Left colon (tissue), 2 donors: ENCODE measurements around the gene WFDC2. TPM values are rescaled to one million over a fixed set of nuclear protein-coding genes. Genes with fewer than 3 reads are reported as not detected.
"Not testable (repeated sequence)": the region's sequence is repeated elsewhere in the genome, so short reads cannot be mapped to it uniquely, and the experiment has no call there.

Source experiments
- ATAC-seq: fragments of 200-7000 bp; cut with Tn5 transposase; one replicate; pipeline ENCODE4 v1.9.1; 2020; ENCODE audit warnings: mild to moderate bottlenecking, moderate library complexity
- DNase-seq, 2 donors: peaks; one replicate each; pipeline ENCODE4 v3.0.0-alpha.2; 2020
- intact Hi-C, 2 donors: fragments of 100-400 bp; cut with DNase I in 1 of 2; cut with micrococcal nuclease in 1 of 2; formaldehyde crosslinking; loops; one replicate each; pipeline versions ENCODE4 v1.11.2 to v1.14.0; 2022; cut with DNase I, micrococcal nuclease
- total RNA-seq, 2 donors: library from RNA; stranded (reverse); fragmentation: NEBNext Ultra II Directional; extraction: Animal tissue kit (Norgen Biotek cat#: 25700); gene quantifications; one replicate each; pipeline ENCODE4 v1.2.1, GENCODE V29; 2021
- donor health status: DM: no; HTN: no; CAD: no.
- donor health status: DM: yes; HTN: yes; CAD: no.

The WFDC2 gene
- total RNA-seq, 2 donors from 2014 or later: 108 to 124 TPM

DNA sequence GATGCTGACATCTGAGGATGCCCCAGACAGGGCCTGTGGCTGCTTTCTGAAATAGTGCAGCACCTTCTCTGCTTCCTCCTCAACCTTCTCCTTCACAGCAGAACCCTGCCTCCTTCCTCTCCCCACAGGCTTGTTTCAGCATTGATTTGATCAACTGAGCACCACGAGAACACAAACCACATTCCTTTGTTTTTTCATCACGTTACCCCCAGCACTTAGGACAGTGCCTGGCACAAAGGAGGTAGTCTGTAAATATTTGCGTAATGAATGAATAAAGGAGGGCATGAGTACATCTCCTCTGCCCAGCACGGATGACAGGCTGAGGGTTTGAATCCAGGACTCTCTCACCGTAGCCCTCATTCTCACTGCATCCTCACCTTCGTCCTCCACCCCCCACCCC is 21.3 kb upstream of the WFDC2 start:
- no peak for DNase-seq
- intact Hi-C loops: no loop called here
- ATAC-seq: no peak

DNA sequence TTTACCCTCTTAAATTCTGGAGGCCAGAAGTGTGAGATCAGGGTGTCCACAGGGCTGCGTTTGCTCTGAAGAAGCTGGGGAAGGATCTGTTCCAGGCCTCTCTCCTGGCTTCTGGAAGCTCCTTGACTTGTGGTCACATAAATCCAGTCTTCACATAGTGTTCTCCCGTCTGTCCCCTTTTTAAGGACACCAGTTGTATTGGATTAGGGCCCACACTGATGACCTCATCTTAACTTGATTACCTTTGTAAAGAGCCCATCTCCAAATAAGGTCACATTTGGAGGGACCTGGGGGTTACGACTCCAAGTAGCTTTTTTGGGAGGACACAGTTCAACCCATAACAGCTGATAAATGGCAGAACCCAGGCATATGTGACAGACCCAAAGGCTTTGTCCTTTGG is 20.0 kb upstream of the WFDC2 start:
- peak in 1 of 2 donors; percentile 66 for DNase-seq
- intact Hi-C loops: no loop called here

DNA sequence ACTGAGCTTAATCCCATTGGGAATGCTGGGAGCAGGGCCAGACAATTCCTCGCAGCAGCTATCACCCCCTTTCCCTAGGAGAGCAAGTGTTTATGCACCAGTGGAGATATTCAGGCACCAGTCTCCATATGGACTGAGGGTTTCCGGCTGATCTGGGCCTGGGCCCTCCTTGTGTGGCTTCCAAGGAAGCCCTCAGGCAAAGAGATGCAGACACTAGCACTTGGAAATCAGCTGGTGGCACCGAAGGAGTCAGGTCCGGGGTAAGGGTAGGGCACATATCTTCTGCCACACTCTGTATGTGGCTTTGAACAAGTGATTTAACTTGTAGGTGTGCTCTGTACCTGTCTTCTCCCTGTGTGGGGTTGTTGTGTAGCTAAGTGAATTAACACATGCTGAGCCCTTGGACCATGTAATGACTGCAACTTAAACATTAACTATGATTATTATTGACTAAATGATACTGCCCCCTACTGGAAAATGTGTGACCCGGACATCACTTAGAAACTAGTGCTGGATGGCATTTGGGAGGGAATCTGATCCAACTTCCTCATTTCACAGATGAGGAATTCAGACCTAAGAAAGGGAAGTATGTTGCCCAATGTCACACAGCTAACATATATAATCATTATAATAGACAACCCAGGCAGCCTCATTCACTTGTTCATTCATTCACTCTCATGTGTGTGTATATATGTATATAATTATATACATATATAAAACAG is 19.3 kb upstream of the WFDC2 start:
- DNase-seq (peak in 1 of 2 donors; percentile 21), ATAC-seq (peak; percentile 86)
- intact Hi-C loops: no loop called here

More for the DNA sequence above, 20.0 kb upstream of the WFDC2 start:
- no peak for ATAC-seq

DNA sequence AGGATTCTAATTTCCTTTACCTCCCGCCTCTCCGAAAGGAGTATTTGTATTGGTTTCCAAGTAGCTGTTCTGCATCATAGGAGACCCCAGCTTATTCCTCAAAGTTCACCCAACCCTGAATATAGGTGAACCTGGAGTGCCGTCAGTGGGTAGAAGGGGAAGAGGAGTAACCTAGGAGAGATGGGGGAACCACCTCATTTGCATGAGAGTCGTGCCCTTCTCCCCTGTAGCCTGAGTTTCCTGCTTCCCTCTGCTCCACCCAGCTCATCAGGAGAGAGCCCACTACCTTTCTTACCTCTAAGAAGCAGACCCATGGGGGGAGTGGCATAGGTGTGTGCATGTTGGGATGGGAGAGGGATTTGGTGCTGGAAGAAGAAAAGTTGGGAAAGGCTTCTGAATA is 17.3 kb upstream of the WFDC2 start:
- intact Hi-C loops: no loop called here
- DNase-seq (no peak), ATAC-seq (no peak)

DNA sequence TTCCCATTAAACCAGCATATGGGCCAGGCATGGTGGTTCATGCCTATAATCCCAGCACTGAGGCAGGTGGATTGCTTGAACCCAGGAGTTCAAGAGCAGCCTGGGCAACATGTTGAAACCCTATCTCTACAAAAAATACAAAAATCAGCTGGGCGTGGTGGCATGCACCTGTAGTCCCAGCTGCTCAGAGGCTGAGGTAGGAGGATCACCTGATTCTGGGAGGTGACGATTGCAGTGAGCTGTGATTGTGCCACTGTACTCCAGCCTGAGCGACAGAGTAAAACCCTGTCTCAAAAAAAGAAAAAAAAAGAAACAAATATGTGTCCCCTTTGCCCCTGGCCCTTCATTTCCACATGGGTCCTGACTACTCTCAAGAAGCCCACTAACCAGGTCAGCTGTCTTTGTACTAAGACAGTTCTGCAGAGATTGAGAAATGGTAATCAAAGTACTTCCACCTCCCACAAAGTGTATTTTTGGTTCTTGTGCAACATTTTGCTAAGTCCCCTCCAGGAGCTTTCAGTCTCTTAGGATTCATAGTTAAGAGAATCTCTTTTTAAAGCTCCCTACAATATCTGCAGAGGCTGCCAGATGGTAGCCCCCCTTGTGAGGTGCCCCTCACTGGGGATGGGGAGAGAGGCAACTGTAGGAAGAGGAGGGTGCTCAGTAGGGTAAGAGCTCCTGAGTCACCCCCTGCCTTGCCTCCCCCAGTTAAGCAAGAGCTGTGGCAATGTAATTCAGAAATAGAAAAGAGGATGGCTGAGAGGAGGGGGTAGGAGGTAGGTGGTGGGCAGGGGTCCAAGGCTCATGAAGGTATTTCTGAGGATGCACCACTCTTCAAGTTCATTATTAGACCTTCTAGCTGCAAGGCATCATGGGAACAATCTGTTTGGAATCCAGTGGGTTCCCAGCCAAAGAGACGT is 16.5 kb upstream of the WFDC2 start:
- DNase-seq (no peak), ATAC-seq (no peak)
- intact Hi-C loops: no loop called here

DNA sequence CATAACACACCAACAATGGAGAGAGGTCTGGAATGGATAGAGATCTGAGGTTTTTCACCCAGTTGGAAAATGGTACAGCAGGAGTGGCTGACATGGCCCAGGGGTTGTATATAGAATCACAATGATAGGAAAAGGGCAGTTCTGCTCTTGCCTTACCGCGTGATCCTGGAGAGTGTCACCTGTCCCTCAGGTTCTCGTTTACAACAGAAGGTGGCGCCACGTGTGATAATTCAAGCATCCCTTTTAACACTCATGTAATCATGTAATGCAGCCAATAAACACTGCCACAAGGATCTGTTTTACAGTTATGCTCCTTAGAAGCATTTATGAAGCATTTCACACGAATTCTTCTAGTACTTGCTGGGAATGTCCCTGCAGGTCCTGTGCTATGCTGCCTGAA is 12.9 kb upstream of the WFDC2 start:
- intact Hi-C loops: no loop called here
- ATAC-seq (peak; percentile 93), DNase-seq (peak; percentile 60 to 83)

DNA sequence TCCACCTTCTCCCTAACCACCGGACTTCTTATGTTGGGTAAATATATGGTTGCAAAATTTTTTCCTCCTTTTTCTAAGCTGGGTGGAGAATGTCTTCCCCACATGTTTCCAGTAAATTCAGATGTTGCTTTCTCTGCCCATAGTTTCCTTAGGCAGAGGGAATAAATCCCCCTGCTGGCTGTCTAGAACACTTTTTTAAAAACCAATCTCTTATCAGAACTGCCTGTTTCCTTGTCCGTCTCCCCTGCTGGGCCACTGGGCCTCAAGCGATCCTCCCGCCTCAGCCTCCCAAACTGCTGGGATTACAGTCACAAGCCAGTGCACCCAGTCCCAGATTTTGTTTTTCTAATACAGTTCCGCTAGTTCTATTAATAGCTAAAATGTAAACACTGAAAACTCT is 9.9 kb upstream of the WFDC2 start:
- intact Hi-C loops: no loop called here
- no peak for ATAC-seq
- DNase-seq: no peak

DNA sequence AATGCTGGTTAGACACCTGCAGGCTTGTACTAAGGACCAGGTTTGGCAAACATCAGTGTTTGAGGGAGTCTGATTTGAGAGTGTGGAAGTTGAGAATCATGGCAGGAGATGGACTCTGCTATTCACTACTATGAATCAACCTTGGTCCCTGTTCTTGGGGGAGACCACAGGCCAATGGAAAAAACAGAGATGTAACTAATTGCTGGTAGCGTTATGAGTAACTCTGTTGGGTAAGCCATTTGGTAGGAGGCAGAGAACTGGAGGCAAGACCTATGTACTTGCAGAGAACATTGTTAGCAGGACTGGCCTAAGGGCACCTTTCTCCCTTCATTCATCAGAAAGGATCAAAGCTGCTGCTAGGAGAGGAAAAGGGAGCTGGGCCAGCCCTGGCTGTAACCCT is 8.3 kb upstream of the WFDC2 start:
- no peak for DNase-seq
- no peak for ATAC-seq
- intact Hi-C loops: no loop called here

DNA sequence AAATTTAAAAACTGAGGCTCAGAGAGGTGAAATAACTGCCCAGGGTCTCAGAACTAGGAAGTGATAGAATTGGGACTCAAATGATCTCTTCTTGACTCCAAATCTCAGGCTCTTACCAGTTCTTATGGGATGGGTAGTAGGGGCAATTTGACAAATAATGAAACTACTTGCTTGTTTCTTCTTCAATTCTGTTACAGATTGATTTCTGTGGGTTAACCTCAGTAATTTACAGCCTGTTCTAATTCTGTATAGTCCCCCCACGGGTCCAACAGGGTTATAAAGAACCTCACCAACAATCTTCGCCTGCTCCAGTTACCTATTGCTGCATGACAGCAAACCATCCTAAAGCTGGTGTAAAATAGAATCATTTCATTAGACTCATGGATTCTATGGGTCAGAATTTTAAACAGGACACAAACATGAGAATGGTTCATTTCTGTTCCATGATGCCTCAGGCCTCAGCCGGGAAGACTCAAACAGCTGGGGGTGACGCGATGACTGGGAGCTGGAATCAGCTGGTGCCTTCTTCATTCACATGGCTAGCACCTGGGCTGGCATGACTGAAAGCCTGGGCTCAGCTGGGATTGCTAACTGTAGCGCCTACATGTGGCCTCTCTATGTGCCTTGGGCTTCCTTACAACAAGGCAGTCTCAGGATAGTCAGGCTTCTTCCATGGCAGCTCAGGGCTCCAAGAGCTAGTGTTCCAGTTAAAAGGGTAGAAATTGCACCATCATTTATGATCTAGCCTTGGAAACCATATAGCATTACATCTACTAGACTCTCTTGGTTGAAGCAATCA is 6.6 kb upstream of the WFDC2 start:
- no peak for DNase-seq
- no peak for ATAC-seq
- intact Hi-C loops: no loop called here

DNA sequence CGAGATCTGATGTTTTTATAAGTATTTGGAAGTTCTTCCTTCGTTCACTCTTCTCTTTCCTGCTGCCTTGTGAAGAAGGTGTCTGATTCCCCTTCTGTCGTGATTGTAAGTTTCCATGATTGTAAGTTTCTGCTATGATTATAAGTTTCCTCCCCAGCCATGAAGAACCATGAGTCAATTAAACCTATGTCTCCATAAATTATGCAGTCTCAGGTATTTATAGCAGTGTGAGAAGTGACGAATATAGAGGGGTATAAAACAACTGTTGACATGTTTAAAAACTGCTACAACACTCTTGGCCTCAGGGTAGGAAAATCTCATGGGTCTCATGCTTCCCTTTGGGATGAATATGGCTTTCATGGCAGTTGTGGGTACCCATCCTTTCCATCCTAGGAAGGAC is 5.8 kb upstream of the WFDC2 start:
- DNase-seq: no peak
- ATAC-seq: no peak
- intact Hi-C loops: no loop called here

DNA sequence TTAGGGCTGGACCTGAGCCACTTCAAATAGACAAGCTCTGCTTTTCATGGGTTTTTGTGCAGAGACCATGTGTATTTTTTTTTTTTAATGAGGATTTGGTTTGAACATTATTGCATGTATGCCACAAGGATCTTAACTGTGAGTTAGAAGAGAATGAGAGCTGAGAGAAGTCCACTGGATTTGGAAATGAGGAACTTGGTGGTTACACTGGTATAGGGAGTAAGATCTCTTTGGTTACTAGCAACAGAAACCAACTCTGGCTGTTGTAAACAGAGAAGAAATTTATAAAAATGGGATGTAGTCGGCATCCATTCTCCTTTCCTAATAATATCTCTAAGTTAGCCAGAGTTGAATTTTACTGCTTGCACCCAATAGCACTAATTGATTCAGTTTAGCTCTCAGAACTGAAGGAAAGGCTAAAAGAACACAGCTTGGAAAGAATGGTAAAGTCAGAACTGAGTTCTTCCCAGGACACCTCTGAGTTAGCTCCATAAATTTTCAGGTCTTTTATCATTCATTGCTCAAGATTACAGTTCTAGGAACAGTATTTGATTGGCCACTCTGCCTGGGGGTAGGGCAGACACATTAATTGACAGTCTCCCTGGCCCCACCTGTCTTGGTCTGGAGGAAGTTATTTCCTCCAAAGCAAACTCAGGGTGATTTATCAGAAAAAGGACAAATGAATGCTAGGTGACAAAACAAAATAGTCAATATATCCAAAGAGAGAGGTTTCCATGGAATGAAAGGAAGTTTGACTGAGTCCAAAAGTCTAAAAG is 3.9 kb upstream of the WFDC2 start:
- ATAC-seq (peak; percentile 52), DNase-seq (peak; percentile 32 to 63)
- intact Hi-C loops: no loop called here

DNA sequence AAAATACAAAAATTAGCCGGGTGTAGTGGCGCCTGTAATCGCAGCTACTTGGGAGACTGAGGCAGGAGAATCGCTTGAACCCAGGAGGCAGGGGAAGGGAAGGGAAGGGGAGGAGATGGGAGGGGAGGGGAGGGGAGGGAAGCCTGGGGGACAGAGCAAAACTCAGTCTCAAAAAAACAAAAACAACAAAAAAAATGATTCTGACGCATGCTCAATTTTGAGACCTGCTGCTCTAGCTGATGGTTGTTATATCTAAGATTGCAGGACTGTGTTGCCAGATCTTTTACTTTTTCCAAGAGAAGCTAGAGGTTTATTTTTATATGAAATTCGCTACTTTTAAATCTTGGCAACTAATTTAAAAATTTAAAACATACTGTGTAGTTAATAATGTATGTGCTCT is 2.4 kb upstream of the WFDC2 start:
- intact Hi-C loops: no loop called here
- no peak for DNase-seq
- ATAC-seq: no peak

DNA sequence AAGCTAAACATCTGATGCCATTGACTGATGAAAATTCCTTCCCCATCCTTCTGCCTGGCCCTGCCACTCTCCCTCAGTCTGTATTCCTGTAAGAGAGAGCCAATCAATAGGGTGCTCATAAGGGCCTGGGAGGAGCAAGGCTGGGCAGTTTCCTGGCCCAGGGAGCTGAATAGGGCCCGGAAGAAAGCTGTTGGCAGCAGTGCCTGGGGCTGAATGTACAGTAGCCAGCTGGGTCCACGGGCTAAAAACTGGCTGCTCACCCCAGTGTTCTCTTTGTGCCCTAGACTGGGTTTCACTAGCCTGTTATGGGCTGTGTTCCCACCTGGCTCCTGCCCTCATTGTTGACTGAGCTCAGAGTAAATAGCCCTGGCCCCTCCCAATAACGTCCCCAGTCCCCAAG is 1.7 kb upstream of the WFDC2 start:
- peak; percentile 55 for ATAC-seq
- intact Hi-C loops: no loop called here
- DNase-seq: peak; percentile 50 to 57

DNA sequence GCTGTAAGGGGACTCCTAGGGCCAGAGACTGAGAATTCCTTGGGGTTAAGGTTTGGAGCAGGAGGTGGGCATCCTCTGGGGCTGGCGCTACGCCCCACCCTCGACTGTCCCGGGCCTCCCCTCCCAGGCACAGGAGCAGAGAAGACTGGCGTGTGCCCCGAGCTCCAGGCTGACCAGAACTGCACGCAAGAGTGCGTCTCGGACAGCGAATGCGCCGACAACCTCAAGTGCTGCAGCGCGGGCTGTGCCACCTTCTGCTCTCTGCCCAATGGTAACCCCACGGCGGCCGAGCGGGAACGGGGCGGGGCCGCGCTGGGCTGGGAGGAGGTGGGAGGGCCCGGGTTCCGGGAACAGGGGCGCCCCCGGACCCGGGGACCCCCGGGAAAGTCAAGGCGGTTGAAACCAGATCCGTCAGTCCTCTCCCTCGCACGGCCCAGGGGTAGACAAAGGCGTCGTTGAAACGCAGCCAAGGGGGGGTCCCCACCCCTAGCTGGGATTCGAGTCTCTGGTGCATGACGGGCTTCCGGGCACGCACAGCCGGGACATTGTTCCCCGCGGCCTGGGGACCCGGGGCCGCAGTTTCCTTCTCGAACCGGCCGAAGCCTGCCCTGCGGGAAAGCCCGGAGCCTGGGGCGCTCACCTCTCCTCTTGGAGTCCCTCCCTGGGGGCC is 844 bp downstream of the WFDC2 start:
- DNase-seq (peak; percentile 64 to 77), ATAC-seq (peak; percentile 73)
- intact Hi-C loops: no loop called here

DNA sequence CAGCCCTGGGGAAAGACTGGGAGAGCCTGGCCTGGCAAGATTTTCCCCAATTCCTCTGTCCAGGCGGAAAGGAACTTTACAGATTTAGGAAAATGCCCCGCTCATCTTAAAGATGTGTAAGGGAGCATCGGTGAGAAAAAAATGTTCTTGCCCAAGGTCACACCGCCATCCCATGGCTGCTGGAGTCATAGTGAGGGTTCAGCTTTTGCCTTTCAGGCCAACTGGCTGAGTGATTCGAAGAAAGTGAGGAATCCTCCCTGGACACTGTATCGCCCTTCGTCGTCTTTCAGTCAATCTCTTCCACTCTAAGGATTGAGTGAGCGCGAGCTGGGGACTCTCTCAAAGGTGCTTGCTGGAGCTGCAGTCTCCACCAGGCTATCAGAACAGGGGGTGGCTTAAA is 1.4 kb downstream of the WFDC2 start:
- intact Hi-C loops: no loop called here
- DNase-seq (no peak), ATAC-seq (no peak)

DNA sequence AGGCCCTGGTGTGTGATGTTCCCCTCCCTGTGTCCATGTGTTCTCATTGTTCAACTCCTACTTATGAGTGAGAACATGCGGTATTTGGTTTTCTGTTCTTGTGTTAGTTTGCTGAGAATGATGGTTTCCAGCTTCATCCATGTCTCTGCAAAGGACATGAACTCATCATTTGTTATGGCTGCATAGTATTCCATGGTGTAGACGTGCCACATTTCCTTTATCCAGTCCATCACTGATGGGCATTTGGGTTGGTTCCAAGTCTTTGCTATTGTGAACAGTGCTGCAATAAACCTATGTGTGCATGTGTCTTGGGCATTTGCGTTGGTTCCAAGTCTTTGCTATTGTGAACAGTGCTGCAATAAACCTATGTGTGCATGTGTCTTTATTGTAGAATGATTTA is 2.7 kb downstream of the WFDC2 start:
- intact Hi-C loops, DNase-seq, ATAC-seq: not testable (repeated sequence)

DNA sequence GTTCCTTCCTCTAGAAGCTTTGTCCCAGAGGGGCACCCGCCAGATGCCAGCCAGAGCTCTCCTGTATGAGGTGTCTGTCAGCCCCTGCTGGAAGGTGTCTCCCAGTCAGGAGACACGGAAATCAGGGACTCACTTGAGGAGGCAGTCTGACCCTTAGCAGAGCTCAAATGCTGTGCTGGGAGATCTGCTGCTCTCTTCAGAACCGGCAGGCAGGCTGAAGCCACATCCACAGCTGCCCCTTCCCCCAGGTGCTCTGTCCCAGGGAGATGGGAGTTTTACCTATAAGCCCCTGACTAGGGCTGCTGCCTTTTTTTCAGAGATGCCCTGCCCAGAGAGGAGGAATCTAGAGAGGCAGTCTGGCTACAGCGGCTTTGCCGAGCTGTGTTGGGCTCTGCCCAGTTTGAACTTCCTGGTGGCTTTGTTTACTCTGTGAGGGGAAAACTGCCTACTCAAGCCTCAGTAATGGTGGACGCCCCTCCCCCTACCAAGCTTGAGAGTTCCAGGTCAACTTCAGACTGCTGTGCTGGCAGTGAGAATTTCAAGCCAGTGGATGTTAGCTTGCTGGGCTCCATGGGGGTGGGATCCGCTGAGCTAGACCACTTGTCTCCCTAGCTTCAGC is 8.1 kb downstream of the WFDC2 start:
- ATAC-seq, intact Hi-C loops: not testable (repeated sequence)
- peak in 1 of 2 donors; percentile 32 for DNase-seq

DNA sequence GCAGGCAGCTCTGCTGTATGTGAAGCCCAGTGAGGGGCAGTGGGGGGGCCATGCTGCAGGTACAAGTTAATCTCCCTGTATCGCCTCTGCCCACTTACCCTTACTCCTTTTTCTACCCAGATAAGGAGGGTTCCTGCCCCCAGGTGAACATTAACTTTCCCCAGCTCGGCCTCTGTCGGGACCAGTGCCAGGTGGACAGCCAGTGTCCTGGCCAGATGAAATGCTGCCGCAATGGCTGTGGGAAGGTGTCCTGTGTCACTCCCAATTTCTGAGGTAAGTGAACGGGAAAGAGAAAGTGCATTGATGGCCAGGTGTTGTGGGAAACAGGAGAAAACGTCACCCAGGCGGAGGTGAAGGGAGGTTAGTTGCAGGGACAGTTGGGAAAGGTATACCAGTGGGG is 10.3 kb downstream of the WFDC2 start:
- ATAC-seq (no peak), DNase-seq (no peak)
- intact Hi-C loops: no loop called here
